Gastroesophageal sphincter (tissue), 4 donors: ENCODE results near the gene SEC61A2. TPM values are rescaled to one million over a fixed set of nuclear protein-coding genes. Genes with fewer than 3 reads are reported as not detected.
"Not testable (repeated sequence)": the region's sequence is repeated elsewhere in the genome, so short reads cannot be mapped to it uniquely, and the experiment has no call there.

Source experiments
- ATAC-seq: fragments of 150-250 bp; one replicate; pipeline ENCODE4 v1.9.1; 2016; ENCODE audit warnings: mild to moderate bottlenecking, moderate library complexity
- H3K27ac ChIP-seq, 4 donors: fragments of 200-600 bp; sonication (generic) in 3 of 4; 1 replicate in 3 of 4; 2 replicates in 1 of 4; pipeline ENCODE4 v1.5.1; 2016 to 2019
- H3K27me3 ChIP-seq: fragments of 200-600 bp; sonication (generic); one replicate; pipeline ENCODE4 v1.5.1; 2019
- H3K36me3 ChIP-seq, 2 donors: fragments of 200-600 bp; sonication (generic); one replicate each; pipeline ENCODE4 v1.5.1; 2019; ENCODE audit warnings: control low read depth in 1 of 2
- H3K4me1 ChIP-seq, 3 donors: fragments of 200-600 bp; sonication (generic); 1 replicate in 2 of 3; 2 replicates in 1 of 3; pipeline ENCODE4 v1.5.1; 2016 to 2019; ENCODE audit warnings: control low read depth in 2 of 3
- H3K4me3 ChIP-seq, 2 donors: fragments of 200-600 bp; sonication (generic); one replicate each; pipeline ENCODE4 v1.5.1; 2019; ENCODE audit warnings: mild to moderate bottlenecking in 1 of 2, moderate library complexity in 1 of 2
- H3K9me3 ChIP-seq, 3 donors: fragments of 200-600 bp; sonication (generic); one replicate each; pipeline ENCODE4 v1.5.1; 2017 to 2019; ENCODE audit warnings: control low read depth in 2 of 3
- CTCF ChIP-seq, 4 experiments: fragments of 200-600 bp in 2 of 4; fragments of 450-650 bp in 2 of 4; sonication (generic) in 1 of 4; IDR thresholded peaks; one replicate each; pipeline ENCODE4 v1.5.1; 2017 to 2019; ENCODE audit warnings: antibody characterized with exemption in 4 of 4, mild to moderate bottlenecking in 2 of 4, moderate library complexity in 2 of 4
- EP300 ChIP-seq: sonication (generic); formaldehyde crosslinking; IDR thresholded peaks from one replicate; pipeline ENCODE4 v1.6.1; 2017; ENCODE audit warnings: antibody characterized with exemption, mild to moderate bottlenecking
- POLR2A ChIP-seq, 2 donors: fragments of 450-650 bp; IDR thresholded peaks; one replicate each; pipeline ENCODE4 v1.6.1; 2017; ENCODE audit warnings: antibody characterized with exemption in 2 of 2, mild to moderate bottlenecking in 2 of 2, moderate library complexity in 1 of 2
- POLR2AphosphoS5 ChIP-seq: sonication (generic); formaldehyde crosslinking; IDR thresholded peaks from one replicate; pipeline ENCODE4 v1.6.1; 2017; ENCODE audit warnings: antibody characterized with exemption
- WGBS, 2 donors: methylation state at CpG; one replicate each; pipeline ENCODE4 v1.1.5; 2018; ENCODE audit warnings: low coverage in 1 of 2; 5-methylcytosine and 5-hydroxymethylcytosine counted together
- total RNA-seq, 4 donors: library from RNA; depleted of rRNA; stranded (reverse); fragments of >200 nt; gene quantifications; one replicate each; pipeline ENCODE4 v1.1.0, GENCODE V29; 2016

Gene SEC61A2
- total RNA-seq, 4 donors from 2014 or later = 4.8 to 21.9 (median 7.8) TPM

- WGBS, 2 donors = 94 to 100% methylated on average over 2 to 4 of the region's 4 CpGs
- TF ChIP-seq EP300 (no peak), CTCF (IDR thresholded peaks at IDR 0.05) (no peak), POLR2A (IDR thresholded peaks at IDR 0.05) (no peak), POLR2AphosphoS5 (no peak)
- Histone ChIP-seq H3K27me3 (no peaks in the 10 kb centered on the region), H3K9me3 (no peaks in the 10 kb centered on the region), H3K4me1 (no peaks in the 10 kb centered on the region), H3K4me3 (no peak overlapping the region), H3K27ac (no peak overlapping the region), H3K36me3 (peaks cover 0 to 97% of the 10 kb centered on the region in 2 donors)
- ATAC-seq = no peak
Observed at GRCh38 chr10:12091421-12091820, 38.1 kb upstream of the SEC61A2 start.

DNA sequence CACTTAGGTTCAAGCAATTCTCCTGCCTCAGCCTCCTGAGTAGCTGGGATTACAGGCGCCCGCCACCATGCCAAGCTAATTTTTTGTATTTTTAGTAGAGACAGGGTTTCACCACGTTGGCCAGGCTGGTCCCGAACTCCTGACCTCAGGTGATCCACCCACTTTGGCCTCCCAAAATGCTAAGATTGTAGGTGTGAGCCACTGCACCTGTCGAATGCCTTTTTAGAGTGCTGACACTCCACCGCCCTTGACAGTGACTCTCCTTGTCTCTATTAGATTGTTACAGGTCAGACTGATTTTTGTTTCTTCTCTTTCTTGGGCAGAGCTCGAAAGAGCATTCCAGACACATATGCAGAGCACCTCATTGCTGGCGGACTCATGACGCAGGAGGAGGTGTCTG lies 32.1 kb upstream of the SEC61A2 start:
- H3K27me3 ChIP-seq, H3K27ac ChIP-seq, ATAC-seq, H3K4me1 ChIP-seq, H3K4me3 ChIP-seq, H3K9me3 ChIP-seq: not testable (repeated sequence)
- peaks cover 0 to 95% of the 10 kb centered on the region in 2 donors for H3K36me3 ChIP-seq
- 78 to 90% methylated on average over 5 to 8 of the region's 9 CpGs for WGBS, 2 donors

DNA sequence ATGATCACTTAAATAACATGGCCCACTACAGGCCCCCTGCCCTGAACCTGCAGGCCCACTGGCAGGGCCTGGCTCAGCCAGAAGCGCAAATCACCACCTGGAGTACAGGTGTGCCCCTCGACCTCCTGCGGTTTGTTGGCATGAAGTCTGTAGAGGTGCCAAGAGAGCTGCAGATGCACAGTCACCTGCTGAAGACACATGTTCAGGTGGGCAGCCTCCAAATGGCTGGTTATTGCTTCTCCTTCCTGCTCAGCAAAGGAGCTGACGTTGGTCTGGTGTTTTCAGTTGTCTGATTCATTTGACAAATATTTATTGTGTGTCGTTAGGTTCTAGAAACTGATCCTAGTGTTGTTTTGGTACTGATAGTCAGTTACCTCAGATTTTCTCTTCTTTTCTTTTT lies 31.7 kb upstream of the SEC61A2 start:
- Histone ChIP-seq H3K36me3 (peaks cover 0 to 95% of the 10 kb centered on the region in 2 donors), H3K4me3 (no peak overlapping the region), H3K4me1 (no peaks in the 10 kb centered on the region), H3K27me3 (no peaks in the 10 kb centered on the region), H3K27ac (no peak overlapping the region), H3K9me3 (no peaks in the 10 kb centered on the region)
- no peak for TF ChIP-seq EP300
- TF ChIP-seq POLR2A (IDR thresholded peaks at IDR 0.05) = no peak
- TF ChIP-seq POLR2AphosphoS5 = no peak
- no peak for ATAC-seq
- 55% methylated on average over 2 of the region's 5 CpGs; no CpG with 5 or more reads in 1 of the 2 donors for WGBS, 2 donors

DNA sequence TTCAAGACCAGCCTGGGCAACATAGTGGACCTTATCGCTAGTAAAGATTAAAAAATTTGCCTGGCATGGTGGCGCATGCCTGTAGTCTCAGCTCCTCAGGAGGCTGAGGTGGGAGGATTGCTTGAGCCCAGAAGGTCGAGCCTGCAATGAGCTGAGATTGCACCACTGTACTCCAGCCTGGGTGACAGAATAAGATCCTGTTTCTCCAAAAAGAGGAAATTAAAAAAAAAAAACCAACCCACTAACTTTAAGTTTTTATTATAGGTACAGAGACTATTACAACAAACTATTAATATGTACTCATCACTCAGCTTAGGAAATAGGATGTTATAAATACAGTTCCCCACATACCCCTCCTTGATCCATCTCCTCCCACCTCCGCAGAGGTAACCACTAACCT lies 30.5 kb upstream of the SEC61A2 start:
- H3K27ac ChIP-seq = no peak overlapping the region
- no peak overlapping the region for H3K4me3 ChIP-seq
- H3K9me3 ChIP-seq = no peaks in the 10 kb centered on the region
- no peaks in the 10 kb centered on the region for H3K4me1 ChIP-seq
- no peaks in the 10 kb centered on the region for H3K27me3 ChIP-seq
- H3K36me3 ChIP-seq = peaks cover 0 to 95% of the 10 kb centered on the region in 2 donors
- no peak for ATAC-seq
- no peak for TF ChIP-seq EP300
- no peak for TF ChIP-seq POLR2A (IDR thresholded peaks at IDR 0.05)
- TF ChIP-seq CTCF (IDR thresholded peaks at IDR 0.05) = no peak
- WGBS, 2 donors = 72 to 95% methylated on average over 3 to 4 of the region's 4 CpGs

DNA sequence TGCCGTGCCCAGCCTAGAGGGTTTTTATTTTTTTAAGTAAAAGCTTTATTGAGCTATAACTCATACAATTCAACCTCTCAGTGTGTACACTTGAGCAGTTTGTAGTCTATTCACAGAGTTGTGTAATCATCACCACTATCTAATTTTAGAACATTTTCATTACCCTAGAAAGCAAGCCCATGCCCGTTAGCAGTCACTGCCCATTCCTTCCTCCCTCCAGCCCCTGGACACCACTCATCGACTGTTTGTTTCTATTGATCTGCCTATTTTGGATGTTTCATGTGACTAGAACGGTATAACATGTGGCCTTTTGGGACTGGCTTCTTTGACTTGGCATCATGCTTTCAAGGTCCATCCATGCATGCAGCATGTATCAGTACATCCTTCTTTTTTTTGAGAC lies 25.7 kb upstream of the SEC61A2 start:
- H3K27me3 ChIP-seq = no peaks in the 10 kb centered on the region
- no peak for ATAC-seq
- TF ChIP-seq POLR2A (IDR thresholded peaks at IDR 0.05) (no peak), EP300 (no peak), POLR2AphosphoS5 (no peak), CTCF (IDR thresholded peaks at IDR 0.05) (no peak)
- no peaks in the 10 kb centered on the region for H3K9me3 ChIP-seq
- 71 to 84% methylated on average over 4 of the region's 4 CpGs for WGBS, 2 donors
- no peak overlapping the region for H3K4me3 ChIP-seq
- H3K27ac ChIP-seq = no peak overlapping the region
- no peaks in the 10 kb centered on the region for H3K4me1 ChIP-seq
- H3K36me3 ChIP-seq = peaks cover 0 to 99% of the 10 kb centered on the region in 2 donors

DNA sequence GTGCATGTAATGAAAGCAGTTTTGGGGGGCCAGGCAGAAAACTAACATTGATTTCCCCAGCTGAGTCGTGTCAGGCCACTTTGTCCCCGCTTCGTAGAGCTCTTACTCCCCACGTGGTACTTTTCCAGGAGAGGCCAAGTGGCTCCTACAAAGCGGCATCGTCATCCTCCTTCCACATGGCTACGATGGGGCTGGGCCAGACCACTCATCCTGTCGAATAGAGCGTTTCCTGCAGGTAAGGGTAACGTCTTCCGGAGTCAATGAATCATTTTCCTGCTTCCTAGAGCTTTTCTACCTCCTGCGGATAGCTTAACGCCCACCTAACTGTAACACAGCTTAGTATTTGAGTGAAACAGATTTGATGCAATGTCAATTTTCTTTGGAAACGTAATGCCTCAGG lies 21.7 kb upstream of the SEC61A2 start:
- 80 to 91% methylated on average over 7 to 14 of the region's 14 CpGs for WGBS, 2 donors
- TF ChIP-seq POLR2AphosphoS5 (no peak), POLR2A (IDR thresholded peaks at IDR 0.05) (no peak), CTCF (IDR thresholded peaks at IDR 0.05) (no peak), EP300 (no peak)
- no peaks in the 10 kb centered on the region for H3K4me1 ChIP-seq
- H3K4me3 ChIP-seq = no peak overlapping the region
- H3K9me3 ChIP-seq = no peaks in the 10 kb centered on the region
- H3K27me3 ChIP-seq = no peaks in the 10 kb centered on the region
- ATAC-seq = no peak
- H3K27ac ChIP-seq = no peak overlapping the region
- H3K36me3 ChIP-seq = peaks cover 0 to 100% of the 10 kb centered on the region in 2 donors
